Activated CD4-positive, alpha-beta T cell treated with anti-CD3 and anti-CD28 coated beads for 36 hours (primary cell): ENCODE data around the gene IFT25. TPM values are rescaled to one million over a fixed set of nuclear protein-coding genes. Genes with fewer than 3 reads are reported as not detected.
"Not testable (repeated sequence)": the region's sequence is repeated elsewhere in the genome, so short reads cannot be mapped to it uniquely, and the experiment has no call there.

ENCODE experiments used
- ATAC-seq: fragments of 200-7000 bp; cut with Tn5 transposase; one replicate; pipeline ENCODE4 v1.10.0; 2021; ENCODE audit warnings: mild to moderate bottlenecking, moderate library complexity
- CTCF ChIA-PET: fragments of 350-600 bp; sonication (Branson Sonifier 250); formaldehyde crosslinking; loops from one replicate; lab custom pipeline; 2021; ENCODE audit warnings: antibody characterized with exemption; lab: Charles Lee
- POLR2A ChIA-PET: fragments of 350-600 bp; sonication (Branson Sonifier 250); formaldehyde crosslinking; loops from one replicate; lab custom pipeline; 2021; ENCODE audit warnings: antibody characterized with exemption, inconsistent platforms; lab: Charles Lee
- DNase-seq: peaks from one replicate; pipeline ENCODE4 v3.0.0-alpha.2; 2020
- H3K27ac Mint-ChIP-seq: one replicate; pipeline ENCODE4 v1.8.0; 2021; ENCODE audit warnings: mixed read lengths
- H3K27me3 Mint-ChIP-seq: one replicate; pipeline ENCODE4 v1.8.0; 2021; ENCODE audit warnings: mixed read lengths
- H3K36me3 Mint-ChIP-seq: one replicate; pipeline ENCODE4 v1.8.0; 2021; ENCODE audit warnings: low read depth, mixed read lengths
- H3K4me1 Mint-ChIP-seq: one replicate; pipeline ENCODE4 v1.8.0; 2021; ENCODE audit warnings: mixed read lengths
- H3K4me3 Mint-ChIP-seq: one replicate; pipeline ENCODE4 v1.8.0; 2021; ENCODE audit warnings: mild to moderate bottlenecking, moderate library complexity, mixed read lengths
- H3K9me3 Mint-ChIP-seq: one replicate; pipeline ENCODE4 v1.8.0; 2021; ENCODE audit warnings: low read depth, mixed read lengths
- intact Hi-C, 2 experiments: fragments of 100-400 bp; cut with DNase I in 1 of 2; cut with micrococcal nuclease in 1 of 2; formaldehyde crosslinking; loops; one replicate each; pipeline versions ENCODE4 v1.14.2 to v1.15.1; 2022 to 2024; cut with DNase I, micrococcal nuclease
- total RNA-seq, 2 experiments: library from RNA; stranded (reverse); gene quantifications; one replicate each; pipeline ENCODE4 v1.2.3, GENCODE V29; 2021

IFT25 gene
- 10 to 100 TPM; 56.6 to 62.0 TPM for total RNA-seq

DNA sequence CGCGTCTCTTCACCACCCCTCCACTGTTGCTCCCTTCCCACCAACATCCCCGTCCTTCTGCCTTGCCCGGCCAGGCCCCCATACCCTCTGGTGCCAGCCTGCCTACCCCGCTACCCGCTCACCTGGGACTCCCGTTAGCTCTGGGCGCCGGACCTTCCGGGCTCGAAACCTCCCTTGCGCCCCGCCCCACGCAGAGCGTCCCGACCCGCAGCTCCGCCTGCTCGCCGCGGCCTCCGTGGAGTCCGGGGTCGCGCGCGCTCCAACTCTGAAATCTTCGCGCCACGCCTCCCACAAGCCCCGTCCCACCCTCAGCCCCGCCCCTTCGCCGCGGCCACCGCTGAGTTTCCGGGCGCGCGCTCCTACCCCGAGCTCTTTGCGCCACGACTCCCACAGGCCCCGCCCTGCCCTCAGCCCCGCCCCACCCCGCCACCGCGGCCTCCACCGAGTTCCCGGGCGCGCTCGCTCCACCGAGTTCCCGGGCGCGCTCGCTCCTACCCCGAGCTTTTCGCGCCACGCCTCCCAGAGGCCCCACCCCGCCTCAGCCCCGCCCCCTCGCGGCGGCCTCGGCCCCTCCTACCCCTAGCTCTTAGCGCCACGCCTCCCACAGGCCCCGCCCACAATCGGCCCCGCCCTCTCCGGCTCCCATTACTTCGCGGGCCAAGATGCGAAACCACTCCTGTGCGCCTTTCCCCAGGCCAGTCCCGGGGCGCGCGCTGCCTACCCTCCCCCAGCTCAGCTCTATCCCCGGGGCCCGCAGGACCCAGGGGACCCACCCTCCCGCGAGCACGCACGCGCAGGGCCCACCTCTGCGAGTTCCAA lies at the start of gene IFT25:
Gene IFT25 (minus strand): TSS at position 267 of the 819 bp plus-strand sequence. CDS start 5,617 bp downstream, outside the sequence.
- intact Hi-C loops: loop anchor here (1.0 to 5.0 kb wide), 12 partner anchors 55 to 1578 kb away; partner anchors contain the start of genes NDC1 (in 2 of the 2), TCEANC2 (in 2 of the 2), TMEM59 (in 2 of the 2) and CC2D1B (in 1 of the 2)
- Mint-ChIP-seq H3K36me3 (peaks cover 19% of the 10 kb centered on the region), H3K4me1 (peaks cover 50% of the 10 kb centered on the region), H3K27me3 (no peaks in the 10 kb centered on the region), H3K4me3 (peak within 1 kb of the TSS; percentile 95), H3K27ac (peak within 1 kb of the TSS; percentile 89), H3K9me3 (no peaks in the 10 kb centered on the region)
- POLR2A ChIA-PET: interaction anchor here (0.6 to 2.3 kb wide), 6 partner anchors 10 to 168 kb away, joined by 3 to 16 read pairs (median 4); partner anchors contain the start of genes TCEANC2, TMEM59 and YIPF1
- peak; percentile 99 for DNase-seq
- CTCF ChIA-PET: interaction anchor here (0.5 to 9.7 kb wide), 7 partner anchors 11 to 84 kb away, joined by 3 to 93 read pairs (median 4); no protein-coding TSS in a partner anchor
- ATAC-seq: peak; percentile 79

DNA sequence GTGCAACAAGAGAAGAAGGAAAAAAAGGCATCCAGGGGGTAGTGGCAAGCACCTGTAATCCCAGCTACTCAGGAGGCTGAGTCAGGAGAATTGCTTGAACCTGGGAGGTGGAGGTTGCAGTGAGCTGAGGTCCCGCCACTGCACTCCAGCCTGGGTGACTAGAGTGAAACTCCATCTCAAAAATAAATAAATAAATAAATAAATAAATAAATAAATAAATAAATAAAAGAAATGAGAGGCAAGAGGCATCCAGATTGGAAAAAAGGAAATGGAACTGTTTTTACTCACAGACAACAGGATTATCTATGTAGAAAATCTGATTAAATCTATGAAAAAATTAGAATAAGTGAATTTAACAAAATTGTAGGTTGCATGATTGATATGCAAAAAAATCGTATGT lies 49.0 kb upstream of the IFT25 start:
- DNase-seq, POLR2A ChIA-PET, H3K9me3 Mint-ChIP-seq, CTCF ChIA-PET, intact Hi-C loops, H3K4me1 Mint-ChIP-seq, H3K36me3 Mint-ChIP-seq, H3K27me3 Mint-ChIP-seq, ATAC-seq, H3K27ac Mint-ChIP-seq, H3K4me3 Mint-ChIP-seq: not testable (repeated sequence)

DNA sequence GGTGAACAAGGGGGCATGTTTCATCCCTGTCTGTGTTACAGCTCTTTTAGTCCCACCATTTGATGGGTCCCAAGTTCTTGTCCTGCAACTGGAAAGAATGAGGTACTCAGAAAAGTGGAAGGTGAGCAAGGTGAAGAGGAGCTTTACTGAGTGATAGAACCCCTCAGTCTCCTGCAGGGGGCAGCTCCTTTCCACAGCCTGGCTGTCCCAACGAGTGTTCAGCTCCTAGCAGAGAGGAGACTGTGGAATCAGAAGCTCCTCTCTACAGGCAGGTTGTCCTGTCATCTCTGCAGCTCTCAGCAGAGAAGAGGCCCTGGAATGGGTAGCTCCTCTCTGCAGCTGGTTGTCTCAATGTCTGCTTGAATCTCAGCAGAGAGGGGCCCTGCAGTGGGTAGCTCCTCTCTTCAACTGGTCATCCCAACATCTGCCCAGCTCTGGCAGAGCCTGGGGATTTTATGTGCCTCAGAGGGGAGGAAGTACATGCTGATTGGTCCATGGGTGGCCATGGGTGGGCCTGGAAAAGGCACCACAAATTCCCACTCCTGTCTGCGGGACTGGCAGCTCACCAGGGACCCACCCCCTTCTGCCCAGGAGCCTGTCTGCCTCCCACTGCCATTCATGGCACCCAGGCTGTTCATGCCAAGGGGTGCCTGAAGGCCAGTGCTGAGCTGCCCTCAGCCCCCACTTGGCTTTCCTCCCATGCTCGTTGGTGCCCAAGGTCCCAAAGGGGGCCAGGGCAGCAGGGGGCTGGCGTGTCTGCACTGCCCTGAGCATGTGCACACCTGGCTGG lies 46.8 kb upstream of the IFT25 start:
- H3K4me3 Mint-ChIP-seq: no peak overlapping the region
- H3K4me1 Mint-ChIP-seq: peaks cover 8% of the 10 kb centered on the region
- peak; percentile 23 for DNase-seq
- H3K27me3 Mint-ChIP-seq: peaks cover 1% of the 10 kb centered on the region
- no peak overlapping the region for H3K27ac Mint-ChIP-seq
- no peaks in the 10 kb centered on the region for H3K36me3 Mint-ChIP-seq
- ChIA-PET CTCF (interaction anchor here (0.7 to 1.3 kb wide), 6 partner anchors 12 to 120 kb away, joined by 3 to 6 read pairs (median 3); no protein-coding TSS in a partner anchor), POLR2A (no interaction called here)
- ATAC-seq: no peak
- H3K9me3 Mint-ChIP-seq: no peaks in the 10 kb centered on the region
- intact Hi-C loops: no loop called here

DNA sequence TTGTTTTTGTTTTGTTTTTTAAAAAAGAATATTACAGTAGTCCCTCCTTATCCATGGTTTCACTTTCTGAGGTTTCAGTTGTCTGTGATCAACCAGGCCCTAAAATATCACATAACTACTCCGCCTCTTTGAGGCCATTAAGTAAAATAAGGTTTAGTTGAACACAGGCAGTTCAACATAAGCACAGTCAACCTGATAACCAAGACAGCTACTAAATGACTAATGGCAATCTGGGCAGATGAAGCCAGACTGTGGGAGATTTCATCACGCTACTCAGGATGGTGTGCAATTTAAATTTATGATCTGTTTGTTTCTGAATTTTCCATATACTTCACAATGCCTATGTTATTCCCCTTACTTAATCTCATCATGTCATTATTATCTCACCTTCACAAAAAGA lies 42.4 kb upstream of the IFT25 start:
- CTCF ChIA-PET: no interaction called here

DNA sequence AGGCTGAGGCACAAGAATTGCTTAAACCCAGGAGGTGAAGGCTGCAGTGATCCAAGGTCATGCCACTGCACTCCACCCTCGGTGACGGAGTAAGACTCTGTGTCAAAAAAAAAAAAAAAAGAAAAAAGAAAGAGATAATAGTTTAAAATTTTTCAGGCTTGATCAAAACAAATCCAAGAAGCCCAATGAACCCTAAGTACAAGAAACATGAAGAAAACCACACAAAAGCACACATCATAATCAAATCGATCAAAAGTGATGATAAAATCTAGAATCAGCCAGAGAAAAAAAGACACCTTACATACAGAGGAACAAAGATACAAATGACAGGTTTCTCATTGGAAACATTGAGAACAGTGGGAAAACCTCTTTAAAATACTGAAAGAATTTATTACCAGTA lies 41.0 kb upstream of the IFT25 start:
- Mint-ChIP-seq H3K27me3 (no peaks in the 10 kb centered on the region), H3K4me3 (no peak overlapping the region), H3K27ac (no peak overlapping the region), H3K4me1 (peaks cover 26% of the 10 kb centered on the region), H3K9me3 (no peaks in the 10 kb centered on the region), H3K36me3 (no peaks in the 10 kb centered on the region)
- CTCF ChIA-PET: no interaction called here
- no peak for ATAC-seq
- DNase-seq: no peak
- intact Hi-C loops: no loop called here
- POLR2A ChIA-PET: no interaction called here

More for the DNA sequence above, 42.4 kb upstream of the IFT25 start:
- no peaks in the 10 kb centered on the region for H3K36me3 Mint-ChIP-seq
- POLR2A ChIA-PET: no interaction called here
- DNase-seq (peak; percentile 41), ATAC-seq (peak; percentile 94)
- H3K4me3 Mint-ChIP-seq: no peak overlapping the region
- no peaks in the 10 kb centered on the region for H3K27me3 Mint-ChIP-seq
- H3K4me1 Mint-ChIP-seq: peaks cover 26% of the 10 kb centered on the region
- H3K27ac Mint-ChIP-seq: peak overlapping the region; percentile 47
- intact Hi-C loops: no loop called here
- H3K9me3 Mint-ChIP-seq: no peaks in the 10 kb centered on the region

DNA sequence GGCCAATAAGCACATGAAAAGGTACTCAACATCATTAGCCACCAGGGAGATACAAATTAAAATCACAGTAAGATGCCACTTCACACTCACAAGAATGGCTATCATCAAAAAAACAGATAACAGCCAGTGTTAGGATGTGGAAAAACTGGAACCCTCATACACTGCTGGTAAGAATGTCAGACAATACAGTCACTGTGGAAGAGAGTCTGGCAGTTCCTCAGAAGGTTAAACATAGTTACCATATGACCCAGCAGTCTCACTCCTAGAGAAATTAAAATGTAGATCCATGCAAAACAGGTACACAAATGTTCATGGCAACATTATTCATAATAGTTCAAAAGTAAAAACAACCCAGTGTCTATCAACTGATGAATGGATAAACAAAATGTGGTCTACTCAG lies 39.2 kb upstream of the IFT25 start:
- Mint-ChIP-seq H3K27ac (no peak overlapping the region), H3K27me3 (no peaks in the 10 kb centered on the region), H3K4me1 (peaks cover 26% of the 10 kb centered on the region), H3K4me3 (no peak overlapping the region), H3K36me3 (no peaks in the 10 kb centered on the region), H3K9me3 (no peaks in the 10 kb centered on the region)
- POLR2A ChIA-PET: no interaction called here
- no peak for ATAC-seq
- intact Hi-C loops: no loop called here
- no peak for DNase-seq
- CTCF ChIA-PET: no interaction called here

DNA sequence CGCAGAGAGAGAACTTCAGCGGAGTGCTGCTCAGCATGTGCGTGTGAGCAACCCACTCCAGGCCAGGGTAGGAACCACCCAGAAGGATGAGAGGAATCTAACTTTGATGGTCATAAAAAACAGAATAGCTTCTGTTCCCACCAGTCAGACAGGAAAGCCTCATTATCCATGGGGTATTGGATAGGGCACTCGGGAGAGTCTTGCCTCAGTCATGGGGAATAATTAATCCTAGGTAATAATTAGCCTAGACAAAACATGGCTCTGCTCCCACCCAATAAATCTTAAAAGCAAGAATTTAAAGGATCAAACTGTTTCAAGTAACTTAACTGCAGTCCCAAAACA lies 37.2 kb upstream of the IFT25 start:
- Mint-ChIP-seq H3K27ac (no peak overlapping the region), H3K4me3 (no peak overlapping the region), H3K27me3 (no peaks in the 10 kb centered on the region), H3K4me1 (peaks cover 22% of the 10 kb centered on the region), H3K36me3 (no peaks in the 10 kb centered on the region), H3K9me3 (no peaks in the 10 kb centered on the region)
- no peak for DNase-seq
- ChIA-PET POLR2A (no interaction called here), CTCF (interaction anchor here (0.8 kb wide), 1 partner anchor 16 kb away, joined by 4 read pairs; no protein-coding TSS in a partner anchor)
- intact Hi-C loops: no loop called here
- ATAC-seq: no peak

DNA sequence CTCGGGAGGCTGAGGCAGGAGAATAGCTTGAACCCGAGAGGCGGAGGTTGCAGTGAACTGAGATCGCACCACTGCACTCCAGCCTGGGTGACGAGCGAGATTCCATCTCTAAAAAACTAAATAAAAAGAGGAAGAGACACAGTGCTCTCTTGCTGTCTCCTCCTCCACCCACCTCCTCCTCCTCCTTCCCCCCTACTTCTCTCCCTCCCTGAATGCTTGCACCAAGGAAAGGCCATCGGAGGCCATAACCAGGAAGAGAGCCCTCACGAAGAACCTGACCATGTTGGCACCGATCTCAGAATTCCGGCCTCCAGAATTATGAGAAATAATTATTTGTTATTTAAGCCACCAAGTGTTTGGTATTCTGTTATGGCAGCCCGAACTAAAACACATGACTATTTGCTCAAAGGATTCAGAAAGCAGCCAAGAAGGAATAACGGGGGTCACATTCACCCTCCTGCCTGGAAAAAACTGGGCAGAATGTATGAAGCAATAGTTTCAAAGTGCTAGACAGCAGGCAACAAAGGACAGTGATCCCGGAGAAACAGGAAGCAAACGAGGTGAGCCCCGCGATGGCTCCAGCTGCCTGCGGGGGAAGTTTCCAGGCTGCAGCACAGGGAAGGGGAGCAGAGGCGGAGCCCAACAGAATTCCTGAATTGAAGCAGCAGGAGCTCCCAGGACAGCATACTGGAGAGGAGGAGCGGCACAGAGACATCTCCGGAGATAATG lies 36.7 kb upstream of the IFT25 start:
- Mint-ChIP-seq H3K36me3 (no peaks in the 10 kb centered on the region), H3K4me1 (peaks cover 17% of the 10 kb centered on the region), H3K27me3 (no peaks in the 10 kb centered on the region), H3K27ac (no peak overlapping the region), H3K9me3 (no peaks in the 10 kb centered on the region), H3K4me3 (no peak overlapping the region)
- ChIA-PET POLR2A (no interaction called here), CTCF (interaction anchor here (1.0 kb wide), 1 partner anchor 45 kb away, joined by 4 read pairs; no protein-coding TSS in a partner anchor)
- ATAC-seq (no peak), DNase-seq (no peak)
- intact Hi-C loops: no loop called here

DNA sequence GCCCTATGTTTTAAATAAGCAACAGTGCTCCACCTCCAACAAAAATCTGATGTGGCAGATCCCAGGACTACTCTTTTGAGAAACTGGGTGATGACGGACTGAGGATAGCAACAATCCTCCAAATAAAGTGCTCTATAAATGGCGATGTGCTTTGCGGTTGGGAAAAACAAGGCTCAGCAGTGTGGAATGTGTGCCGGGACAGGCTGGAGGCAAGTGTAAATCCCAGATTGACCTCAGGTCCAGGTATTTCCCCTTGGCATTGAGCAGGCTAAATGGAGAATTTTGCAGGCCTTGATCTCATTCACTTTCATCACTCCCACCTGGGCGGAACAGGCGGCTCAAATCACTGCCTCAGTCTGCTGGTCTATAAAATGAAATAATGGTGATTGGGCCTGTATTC lies 35.7 kb upstream of the IFT25 start:
- POLR2A ChIA-PET: no interaction called here
- Mint-ChIP-seq H3K27me3 (no peaks in the 10 kb centered on the region), H3K4me1 (peaks cover 8% of the 10 kb centered on the region), H3K9me3 (no peaks in the 10 kb centered on the region), H3K4me3 (no peak overlapping the region), H3K36me3 (no peaks in the 10 kb centered on the region), H3K27ac (no peak overlapping the region)
- intact Hi-C loops: no loop called here
- CTCF ChIA-PET: interaction anchor here (1.0 kb wide), 1 partner anchor 46 kb away, joined by 4 read pairs; no protein-coding TSS in a partner anchor
- no peak for ATAC-seq
- no peak for DNase-seq

DNA sequence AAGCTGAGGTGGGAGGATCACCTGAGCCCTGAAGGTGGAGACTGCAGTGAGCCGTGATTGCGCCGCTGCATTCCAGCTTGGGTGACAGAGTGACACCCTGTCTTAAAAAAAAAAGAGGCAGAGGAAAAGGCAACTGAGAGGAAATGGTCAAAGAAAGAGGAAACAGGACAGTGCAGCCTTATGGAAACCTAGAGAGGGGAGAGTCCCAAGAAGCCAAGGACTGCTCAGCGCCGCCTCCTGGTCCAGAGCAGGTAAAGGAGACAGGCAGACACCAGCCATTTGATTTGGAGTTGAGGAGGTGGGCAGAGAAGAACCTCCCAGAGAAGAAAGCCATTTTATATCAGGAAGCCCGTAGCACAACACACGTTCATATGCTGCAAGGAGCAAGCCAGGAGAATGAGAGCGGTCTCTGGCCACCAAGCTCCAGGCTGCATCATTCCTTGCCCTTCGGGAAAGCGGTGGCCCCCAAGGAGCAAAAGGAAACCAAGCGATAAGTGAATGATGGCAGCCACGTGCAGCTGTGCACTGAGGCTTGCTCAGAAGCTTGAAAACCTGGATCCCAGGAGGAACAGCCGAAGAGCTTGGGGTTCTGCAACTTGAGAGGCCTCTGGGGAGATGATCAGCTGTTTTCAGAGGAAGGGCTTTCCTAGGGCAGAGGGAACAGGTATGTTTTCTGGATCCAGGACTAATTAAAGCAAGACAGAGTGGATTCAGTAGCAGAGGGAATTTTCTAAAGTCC lies 34.4 kb upstream of the IFT25 start:
- peaks cover 2% of the 10 kb centered on the region for H3K36me3 Mint-ChIP-seq
- H3K27me3 Mint-ChIP-seq: no peaks in the 10 kb centered on the region
- H3K27ac Mint-ChIP-seq: no peak overlapping the region
- no peaks in the 10 kb centered on the region for H3K4me1 Mint-ChIP-seq
- ChIA-PET CTCF (interaction anchor here (1.1 to 1.5 kb wide), 2 partner anchors 119 to 164 kb away, joined by 3 to 6 read pairs; no protein-coding TSS in a partner anchor), POLR2A (no interaction called here)
- ATAC-seq (no peak), DNase-seq (no peak)
- H3K4me3 Mint-ChIP-seq: no peak overlapping the region
- H3K9me3 Mint-ChIP-seq: no peaks in the 10 kb centered on the region
- intact Hi-C loops: no loop called here
